Tibial nerve (tissue), 3 donors: ENCODE data around the gene OR6S1.

Source experiments
- CTCF ChIP-seq, 5 experiments: fragments of 200-600 bp in 3 of 5; fragments of 450-650 bp in 2 of 5; sonication (generic) in 3 of 5; IDR thresholded peaks; one replicate each; pipeline ENCODE4 v1.5.1; 2016 to 2019; ENCODE audit warnings: antibody characterized with exemption in 5 of 5, mild to moderate bottlenecking in 3 of 5, moderate library complexity in 2 of 5
- POLR2A ChIP-seq, 2 donors: fragments of 450-650 bp; IDR thresholded peaks; one replicate each; pipeline ENCODE4 v1.6.1; 2017; ENCODE audit warnings: antibody characterized with exemption in 2 of 2, mild to moderate bottlenecking in 2 of 2, moderate library complexity in 2 of 2

DNA sequence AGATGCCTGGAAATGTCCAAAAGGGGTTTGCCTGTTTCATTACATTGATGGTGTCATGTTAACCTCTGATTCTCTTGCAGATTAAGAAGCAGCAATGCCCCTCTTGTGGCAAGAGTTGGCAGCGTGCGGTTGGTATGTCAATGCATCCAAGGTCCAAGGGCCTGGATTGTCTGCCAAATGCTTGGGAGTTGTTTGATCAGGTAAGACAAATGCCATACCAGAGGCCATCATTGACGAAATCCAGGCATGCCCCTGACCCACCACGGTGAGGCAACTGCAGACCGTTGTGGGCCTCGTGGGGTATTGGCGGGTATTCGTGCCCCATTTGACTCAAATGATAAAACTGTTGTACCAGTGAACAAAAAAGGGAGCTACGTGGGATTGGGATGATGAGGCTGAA, 38.9 kb downstream of the OR6S1 start:
- TF ChIP-seq CTCF (IDR thresholded peaks at IDR 0.05) (no peak), POLR2A (IDR thresholded peaks at IDR 0.05) (no peak)
